HG02763 (cell line): Measurements from ENCODE around the gene GUCY1A1.

Experiments used
- ATAC-seq: cut with Tn5 transposase; IDR thresholded peaks from one replicate; pipeline ENCODE4 v1.9.1; 2021; ENCODE audit warnings: mild to moderate bottlenecking, moderate library complexity; ENCODE audit not compliant: unreplicated experiment

The GUCY1A1 gene

GRCh38 chr4:155769090-155769489, 102.4 kb downstream of the GUCY1A1 start:
- ATAC-seq = peak; percentile 53

- no peak for ATAC-seq
These were observed 106.0 kb downstream of the GUCY1A1 start for GRCh38 chr4:155772459-155773195.

DNA sequence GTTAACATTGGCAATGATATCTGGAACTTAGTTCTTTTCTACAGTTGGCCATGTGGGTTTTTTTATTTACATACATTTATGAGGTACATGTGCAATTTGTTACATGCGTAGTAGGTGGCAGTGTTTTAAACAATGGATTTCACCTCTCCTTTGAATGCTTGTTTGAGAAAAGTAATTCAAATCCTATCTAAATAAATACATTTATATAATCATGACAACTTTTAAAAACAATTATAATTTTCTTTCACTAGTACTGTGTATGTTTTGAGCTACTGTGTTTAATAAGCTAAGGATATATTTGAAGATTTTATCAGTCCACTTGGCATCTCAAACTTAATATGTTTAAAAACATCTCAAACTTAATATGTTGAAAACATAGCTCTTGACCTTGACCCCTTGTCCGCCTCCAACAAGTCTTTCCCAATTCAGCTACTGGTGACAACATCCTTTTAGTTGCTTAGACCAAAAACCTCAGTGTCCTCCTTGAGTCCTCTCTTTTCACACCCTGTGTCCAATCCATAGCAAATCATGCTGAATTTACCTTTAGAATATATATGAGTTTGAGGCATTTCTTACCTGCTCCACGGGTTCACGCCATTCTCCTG, 106.7 kb downstream of the GUCY1A1 start:
- no peak for ATAC-seq

GRCh38 chr4:155774033-155774432, 107.4 kb downstream of the GUCY1A1 start:
- ATAC-seq = no peak

GRCh38 chr4:155777971-155778735, 111.5 kb downstream of the GUCY1A1 start:
- ATAC-seq = no peak

DNA sequence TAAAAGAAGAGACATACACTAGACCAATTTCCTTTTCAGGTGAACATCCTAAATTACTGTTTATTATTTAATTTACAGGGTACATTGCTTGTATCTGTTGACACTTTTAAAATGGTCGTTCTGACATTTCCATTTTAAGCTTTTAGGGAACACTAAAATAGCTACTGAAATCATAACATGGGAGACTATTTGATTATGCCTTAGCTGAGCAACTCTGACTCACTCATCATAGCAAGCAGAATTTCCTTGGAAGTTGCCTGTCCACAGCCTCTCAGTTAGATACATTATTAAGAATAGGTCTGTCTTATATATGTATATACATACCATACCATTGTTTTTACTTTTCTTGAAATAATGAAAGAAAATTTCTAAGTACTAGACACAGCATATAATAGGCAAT, 114.1 kb downstream of the GUCY1A1 start:
- no peak for ATAC-seq

- ATAC-seq = no peak
These were observed 114.7 kb downstream of the GUCY1A1 start for GRCh38 chr4:155781249-155781831.
